Adrenal gland (tissue), 5 donors: ENCODE results near the gene CRHBP.

Experiments used
- POLR2A ChIP-seq, 2 donors: fragments of 450-650 bp; IDR thresholded peaks; one replicate each; pipeline ENCODE4 v1.6.1; 2017; ENCODE audit warnings: antibody characterized with exemption in 2 of 2, mild to moderate bottlenecking in 2 of 2, moderate library complexity in 1 of 2
- TF ChIP-seq, protein P1 (sequence below), 6 experiments: fragments of 450-650 bp in 4 of 6; fragments of 200-600 bp in 2 of 6; sonication (generic) in 1 of 6; IDR thresholded peaks; 1 replicate in 5 of 6; 2 replicates in 1 of 6; pipeline versions ENCODE4 v1.5.1 to v1.8.0; 2016 to 2021; ENCODE audit warnings: antibody characterized with exemption in 6 of 6, mild to moderate bottlenecking in 2 of 6, moderate library complexity in 1 of 6
- donor health status: DM: no; HTN: no; CAD: no.

DNA sequence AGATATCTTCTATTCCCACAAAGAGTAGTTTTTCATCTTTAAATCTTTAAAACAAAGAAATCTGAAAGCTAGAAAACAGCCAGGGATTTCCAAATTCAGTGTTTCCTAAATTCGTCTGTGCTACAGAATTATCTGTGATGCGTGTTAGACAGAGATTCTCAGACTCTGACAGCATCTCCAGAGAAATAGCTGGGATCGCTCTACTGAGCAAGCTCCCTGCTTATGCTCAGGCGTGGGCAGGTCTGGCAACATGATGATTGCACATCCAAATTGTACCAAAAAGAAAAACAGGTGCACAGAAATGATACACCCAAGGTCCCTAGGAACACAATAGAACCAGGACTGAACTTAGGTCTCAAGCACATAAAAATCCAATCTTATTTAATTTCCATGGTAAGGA lies 22.8 kb upstream of the CRHBP start:
- TF ChIP-seq POLR2A (IDR thresholded peaks at IDR 0.05), result no peak
- TF ChIP-seq, protein P1, sequence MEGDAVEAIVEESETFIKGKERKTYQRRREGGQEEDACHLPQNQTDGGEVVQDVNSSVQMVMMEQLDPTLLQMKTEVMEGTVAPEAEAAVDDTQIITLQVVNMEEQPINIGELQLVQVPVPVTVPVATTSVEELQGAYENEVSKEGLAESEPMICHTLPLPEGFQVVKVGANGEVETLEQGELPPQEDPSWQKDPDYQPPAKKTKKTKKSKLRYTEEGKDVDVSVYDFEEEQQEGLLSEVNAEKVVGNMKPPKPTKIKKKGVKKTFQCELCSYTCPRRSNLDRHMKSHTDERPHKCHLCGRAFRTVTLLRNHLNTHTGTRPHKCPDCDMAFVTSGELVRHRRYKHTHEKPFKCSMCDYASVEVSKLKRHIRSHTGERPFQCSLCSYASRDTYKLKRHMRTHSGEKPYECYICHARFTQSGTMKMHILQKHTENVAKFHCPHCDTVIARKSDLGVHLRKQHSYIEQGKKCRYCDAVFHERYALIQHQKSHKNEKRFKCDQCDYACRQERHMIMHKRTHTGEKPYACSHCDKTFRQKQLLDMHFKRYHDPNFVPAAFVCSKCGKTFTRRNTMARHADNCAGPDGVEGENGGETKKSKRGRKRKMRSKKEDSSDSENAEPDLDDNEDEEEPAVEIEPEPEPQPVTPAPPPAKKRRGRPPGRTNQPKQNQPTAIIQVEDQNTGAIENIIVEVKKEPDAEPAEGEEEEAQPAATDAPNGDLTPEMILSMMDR (IDR thresholded peaks at IDR 0.05), result no peak
